HEK293 (cell line): Measurements from ENCODE around the gene MSRB1.
"Not testable (repeated sequence)": the region's sequence is repeated elsewhere in the genome, so short reads cannot be mapped to it uniquely, and the experiment has no call there.

Source experiments
- CTCF ChIA-PET: fragments of 350-600 bp; formaldehyde crosslinking; extraction: SDS; loops from one replicate; lab custom pipeline; 2021; ENCODE audit warnings: antibody characterized with exemption; lab: Yijun Ruan, JAX
- POLR2A ChIA-PET: fragments of 300-600 bp; formaldehyde crosslinking; extraction: SDS; loops from one replicate; lab custom pipeline; 2020; ENCODE audit warnings: antibody characterized with exemption, inconsistent platforms; lab: Yijun Ruan, JAX
- H3K27ac ChIP-seq: fragments of 200-500 bp; sonication (Bioruptor generic); 2 replicates; pipeline ENCODE4 v1.5.1; 2014; ENCODE audit warnings: low read depth, low read length, control low read depth, inconsistent platforms; ENCODE audit errors: extremely low read depth
- H3K36me3 ChIP-seq, 2 experiments: fragments of 200-500 bp in 1 of 2; sonication (Bioruptor generic) in 1 of 2; 1 replicate in 1 of 2; 2 replicates in 1 of 2; pipeline ENCODE4 v1.5.1; 2014 to 2017; ENCODE audit warnings: inconsistent platforms in 2 of 2, low read length in 2 of 2; ENCODE audit not compliant: control insufficient read depth in 2 of 2, insufficient read depth in 1 of 2
- H3K4me1 ChIP-seq: fragments of 200-500 bp; sonication (Bioruptor generic); 2 replicates; pipeline ENCODE4 v1.5.1; 2014; ENCODE audit warnings: mild to moderate bottlenecking, low read length, inconsistent platforms; ENCODE audit not compliant: control insufficient read depth, insufficient read depth
- H3K4me3 ChIP-seq: 2 replicates; pipeline ENCODE4 v1.5.1; 2011; ENCODE audit warnings: low read depth, mild to moderate bottlenecking, control low read depth, low read length, moderate library complexity
- H3K9me3 ChIP-seq: fragments of 200-500 bp; sonication (Bioruptor generic); 2 replicates; pipeline ENCODE4 v1.5.1; 2014; ENCODE audit warnings: low read depth, low read length, inconsistent platforms; ENCODE audit not compliant: control insufficient read depth, insufficient read depth
- CTCF ChIP-seq: fragments of 450-650 bp; formaldehyde crosslinking; IDR thresholded peaks from 2 replicates; pipeline ENCODE4 v1.5.1; 2016; ENCODE audit warnings: missing biosample characterization, missing genetic modification characterization
- EGR2 ChIP-seq: fragments of 450-650 bp; formaldehyde crosslinking; IDR thresholded peaks from 2 replicates; pipeline ENCODE4 v1.5.1; 2016; ENCODE audit warnings: low read depth, missing biosample characterization, missing genetic modification characterization
- GLIS1 ChIP-seq: fragments of 450-650 bp; formaldehyde crosslinking; IDR thresholded peaks from 2 replicates; pipeline ENCODE4 v1.5.1; 2016; ENCODE audit warnings: missing biosample characterization, missing genetic modification characterization
- GLIS2 ChIP-seq: fragments of 450-650 bp; formaldehyde crosslinking; IDR thresholded peaks from 2 replicates; pipeline ENCODE4 v1.5.1; 2016; ENCODE audit warnings: missing biosample characterization, missing genetic modification characterization
- KLF10 ChIP-seq: fragments of 450-650 bp; IDR thresholded peaks from 2 replicates; pipeline ENCODE4 v1.5.1; 2018; ENCODE audit warnings: missing biosample characterization, mild to moderate bottlenecking, missing genetic modification characterization
- OVOL3 ChIP-seq: fragments of 450-650 bp; formaldehyde crosslinking; IDR thresholded peaks from 2 replicates; pipeline ENCODE4 v1.5.1; 2016; ENCODE audit warnings: missing biosample characterization, missing genetic modification characterization
- PATZ1 ChIP-seq: fragments of 450-650 bp; formaldehyde crosslinking; IDR thresholded peaks from 2 replicates; pipeline ENCODE4 v1.5.1; 2016; ENCODE audit warnings: missing biosample characterization, missing genetic modification characterization
- PRDM4 ChIP-seq: fragments of 450-650 bp; formaldehyde crosslinking; IDR thresholded peaks from 2 replicates; pipeline ENCODE4 v1.5.1; 2017; ENCODE audit warnings: missing biosample characterization, missing genetic modification characterization
- RBAK ChIP-seq: fragments of 450-650 bp; formaldehyde crosslinking; IDR thresholded peaks from 2 replicates; pipeline ENCODE4 v1.5.1; 2016; ENCODE audit warnings: missing biosample characterization, missing genetic modification characterization
- ZBTB11 ChIP-seq: fragments of 450-650 bp; formaldehyde crosslinking; conservative IDR thresholded peaks from 2 replicates; pipeline ENCODE4 v1.5.1; 2016; ENCODE audit warnings: low read depth, missing biosample characterization, missing genetic modification characterization
- ZBTB6 ChIP-seq: fragments of 450-650 bp; formaldehyde crosslinking; IDR thresholded peaks from 2 replicates; pipeline ENCODE4 v1.5.1; 2017; ENCODE audit warnings: missing biosample characterization, missing genetic modification characterization
- ZFP69B ChIP-seq: fragments of 450-650 bp; formaldehyde crosslinking; IDR thresholded peaks from 2 replicates; pipeline ENCODE4 v1.5.1; 2016; ENCODE audit warnings: missing biosample characterization, missing genetic modification characterization
- ZIC2 ChIP-seq: fragments of 450-650 bp; formaldehyde crosslinking; IDR thresholded peaks from 2 replicates; pipeline ENCODE4 v1.5.1; 2016; ENCODE audit warnings: missing biosample characterization, missing genetic modification characterization
- ZNF433 ChIP-seq: fragments of 450-650 bp; formaldehyde crosslinking; IDR thresholded peaks from 2 replicates; pipeline ENCODE4 v1.5.1; 2016; ENCODE audit warnings: missing biosample characterization, missing genetic modification characterization, low read depth
- ZNF561 ChIP-seq: fragments of 450-650 bp; IDR thresholded peaks from 2 replicates; pipeline ENCODE4 v1.5.1; 2018; ENCODE audit warnings: missing biosample characterization, missing genetic modification characterization, borderline replicate concordance
- ZNF600 ChIP-seq: fragments of 450-650 bp; formaldehyde crosslinking; IDR thresholded peaks from 2 replicates; pipeline ENCODE4 v1.5.1; 2016; ENCODE audit warnings: missing biosample characterization, missing genetic modification characterization
- ZNF660 ChIP-seq: fragments of 450-650 bp; IDR thresholded peaks from 2 replicates; pipeline ENCODE4 v1.5.1; 2018; ENCODE audit warnings: missing biosample characterization, mild to moderate bottlenecking, missing genetic modification characterization
- ZNF664 ChIP-seq: fragments of 450-650 bp; formaldehyde crosslinking; IDR thresholded peaks from 2 replicates; pipeline ENCODE4 v1.5.1; 2016; ENCODE audit warnings: missing biosample characterization, missing genetic modification characterization
- ZNF707 ChIP-seq: fragments of 450-650 bp; formaldehyde crosslinking; IDR thresholded peaks from 2 replicates; pipeline ENCODE4 v1.5.1; 2016; ENCODE audit warnings: missing biosample characterization, missing genetic modification characterization

The MSRB1 gene

GRCh38 chr16:1959269-1960039, 16.5 kb upstream of the MSRB1 start, which contains the start of gene NDUFB10 (continued):
- peak; percentile 68 for TF ChIP-seq ZBTB11 (tag by site-specific recombination)
- TF ChIP-seq GLIS2 (tag by site-specific recombination), result peak; percentile 72
- TF ChIP-seq ZNF433 (tag by site-specific recombination), result no peak
- peak; percentile 7; the same call in 1 of the 2 replicates for TF ChIP-seq ZBTB6 (tag by site-specific recombination)
- no peak for TF ChIP-seq RBAK (tag by site-specific recombination)
- peak; percentile 76; the same call in 1 of the 2 replicates for TF ChIP-seq PATZ1 (tag by site-specific recombination)
- peak; percentile 37; the same call in 1 of the 2 replicates for TF ChIP-seq ZFP69B (tag by site-specific recombination)
- peak; percentile 77 for TF ChIP-seq KLF10 (tag by site-specific recombination)
- 0 out of 2 replicates have a peak, but pooled peaks have one; percentile 35 for TF ChIP-seq OVOL3
- peak; percentile 80 for TF ChIP-seq CTCF
- peak; percentile 76; the same call in 1 of the 2 replicates for TF ChIP-seq ZNF660 (tag by site-specific recombination)
- 0 out of 2 replicates have a peak, but pooled peaks have one; percentile 69 for TF ChIP-seq ZNF600 (tag by site-specific recombination)
- peak; percentile 55 for TF ChIP-seq ZIC2
- peak; percentile 63 for TF ChIP-seq ZNF561 (tag by site-specific recombination)
- TF ChIP-seq EGR2 (tag by site-specific recombination), result peak; percentile 55; the same call in 1 of the 2 replicates
- TF ChIP-seq GLIS1, result peak; percentile 30

- Histone ChIP-seq H3K4me1 (no peaks in the 10 kb centered on the region; the same call in 1 of the 2 replicates), H3K36me3 (peaks cover 0 to 29% of the 10 kb centered on the region in 2 experiments; a peak in 1 of 3 replicates), H3K9me3 (no peaks in the 10 kb centered on the region), H3K4me3 (no peak overlapping the region), H3K27ac (peak overlapping the region; percentile 96; the same call in 1 of the 2 replicates)
- CTCF ChIA-PET, result interaction anchor here (0.7 to 2.1 kb wide), 4 partner anchors 13 to 57 kb away, joined by 3 to 4 read pairs (median 3); no protein-coding TSS in a partner anchor
- peak; percentile 43; the same call in 1 of the 2 replicates for TF ChIP-seq ZNF664 (tag by site-specific recombination)
- TF ChIP-seq PRDM4 (tag by site-specific recombination), result peak; percentile 82
- no peak for TF ChIP-seq ZNF707
- POLR2A ChIA-PET, result no interaction called here
These were observed 15.8 kb upstream of the MSRB1 start for GRCh38 chr16:1958715-1959268.

GRCh38 chr16:1958143-1958491, 15.1 kb upstream of the MSRB1 start:
- CTCF ChIA-PET, result interaction anchor here (0.6 to 2.1 kb wide), 7 partner anchors 13 to 240 kb away, joined by 3 to 4 read pairs (median 3); partner anchors contain the start of gene MSRB1
- not testable (repeated sequence) for H3K4me3 ChIP-seq, H3K9me3 ChIP-seq, H3K27ac ChIP-seq, H3K4me1 ChIP-seq
- POLR2A ChIA-PET, result interaction anchor here (0.6 to 1.3 kb wide), 6 partner anchors 15 to 1616 kb away, joined by 3 to 8 read pairs (median 4); partner anchors contain the start of genes MSRB1 and TRAF7
- peaks cover 0 to 22% of the 10 kb centered on the region in 2 experiments; a peak in 1 of 3 replicates for H3K36me3 ChIP-seq
